ENCODE results near the gene HOXB4.

GRCh38 chr17:48565925-48566710 is 12.0 kb downstream of the HOXB4 start:
- TF ChIP-seq CTCF (IDR thresholded peaks at IDR 0.05) (no peak), POLR2A (IDR thresholded peaks at IDR 0.05) (no peak), EP300 (IDR thresholded peaks at IDR 0.05) (no peak)
